Measurements from ENCODE around the gene CDK2AP2. TPM values are rescaled to one million over a fixed set of nuclear protein-coding genes. Genes with fewer than 3 reads are reported as not detected.

CDK2AP2 gene
- total and polyA plus RNA-seq, 2 of the 8 experiments (the other 6 are each of a cell fraction or from before 2014, with no cell fraction given), result 49.6 to 65.1 TPM

DNA sequence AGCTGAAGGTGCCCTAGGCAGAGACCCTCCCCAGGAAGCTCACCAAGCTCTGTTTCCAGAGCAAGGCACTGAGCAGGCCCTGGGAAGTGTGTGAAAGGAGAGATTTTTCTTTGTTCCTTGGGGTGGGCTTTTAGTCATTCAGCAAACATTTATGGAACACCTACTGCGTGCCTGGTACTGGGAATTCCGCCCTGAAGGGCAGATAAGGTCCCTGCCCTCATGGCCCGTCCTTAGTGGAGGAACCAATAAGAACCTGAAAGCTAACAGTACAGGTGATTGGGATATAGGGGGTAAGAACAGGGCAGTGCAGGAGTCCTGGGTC, 42.8 kb downstream of the CDK2AP2 start (continued):
- 0 out of 4 replicates have a peak, but pooled peaks of 1 of the 2 experiments have one; percentile 9 for TF ChIP-seq SIN3A (conservative IDR thresholded peaks at IDR 0.05 in 1 of 2, IDR thresholded peaks at IDR 0.05 in 1 of 2; ENCODE audit: low read depth in 1 of 2, low read length in 2 of 2)
- TF ChIP-seq HDAC2 (IDR thresholded peaks at IDR 0.05; ENCODE audit: borderline replicate concordance in 1 of 2, low read depth in 2 of 2, low read length in 2 of 2), result no peak
- no peak for TF ChIP-seq CBX8 (IDR thresholded peaks at IDR 0.05; ENCODE audit: borderline replicate concordance, low read depth, low read length)
